Measurements from ENCODE around the gene VSTM2B. TPM values are rescaled to one million over a fixed set of nuclear protein-coding genes. Genes with fewer than 3 reads are reported as not detected.

VSTM2B gene
- total RNA-seq, 2 experiments from 2014 or later = not detected

DNA sequence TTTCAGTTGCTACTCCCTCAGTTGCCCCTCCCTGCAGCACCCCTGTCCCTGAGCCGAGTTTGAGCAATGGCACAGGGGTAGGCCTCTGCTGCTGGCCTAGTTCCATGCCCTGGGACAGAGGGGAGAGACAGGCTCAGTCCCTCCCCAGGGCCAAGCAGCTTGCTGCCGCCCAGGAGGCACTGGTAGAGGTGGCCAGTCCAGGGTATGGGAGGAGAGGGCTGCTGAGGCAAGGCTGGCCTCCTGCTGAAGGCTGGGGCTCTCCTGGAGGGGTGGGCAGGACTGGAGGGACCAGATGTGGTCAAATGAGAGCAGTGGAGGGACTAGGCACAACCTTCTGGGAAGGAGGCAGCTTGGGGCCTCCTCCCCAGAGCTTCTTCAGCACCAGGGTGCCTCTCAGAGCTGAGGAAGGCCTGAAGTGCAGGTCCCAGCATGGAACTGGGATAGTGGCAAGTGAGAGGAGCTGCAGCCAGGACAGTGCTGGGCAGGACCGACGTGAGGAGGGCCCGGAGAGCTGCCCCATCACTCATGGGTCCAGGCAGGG lies 29.8 kb upstream of the VSTM2B start:
- H3K4me3 ChIP-seq (ENCODE audit: low read depth, low read length, poor library complexity, severe bottlenecking) = no peak overlapping the region
- CTCF ChIA-PET (ENCODE audit: unreplicated experiment) = no interaction called here
- no peaks in the 10 kb centered on the region for H3K9me2 ChIP-seq (ENCODE audit: insufficient read depth, low read length)
- intact Hi-C loops (cut with micrococcal nuclease; ENCODE audit: unreplicated experiment) = no loop called here
- H3K4me1 ChIP-seq (ENCODE audit: insufficient read depth, low read length, poor library complexity, severe bottlenecking) = no peaks in the 10 kb centered on the region
- H3K36me3 ChIP-seq (ENCODE audit: insufficient read depth, low read length) = no peaks in the 10 kb centered on the region
- DNase-seq (ENCODE audit: low spot score) = no peak
- TF ChIP-seq, protein P1, sequence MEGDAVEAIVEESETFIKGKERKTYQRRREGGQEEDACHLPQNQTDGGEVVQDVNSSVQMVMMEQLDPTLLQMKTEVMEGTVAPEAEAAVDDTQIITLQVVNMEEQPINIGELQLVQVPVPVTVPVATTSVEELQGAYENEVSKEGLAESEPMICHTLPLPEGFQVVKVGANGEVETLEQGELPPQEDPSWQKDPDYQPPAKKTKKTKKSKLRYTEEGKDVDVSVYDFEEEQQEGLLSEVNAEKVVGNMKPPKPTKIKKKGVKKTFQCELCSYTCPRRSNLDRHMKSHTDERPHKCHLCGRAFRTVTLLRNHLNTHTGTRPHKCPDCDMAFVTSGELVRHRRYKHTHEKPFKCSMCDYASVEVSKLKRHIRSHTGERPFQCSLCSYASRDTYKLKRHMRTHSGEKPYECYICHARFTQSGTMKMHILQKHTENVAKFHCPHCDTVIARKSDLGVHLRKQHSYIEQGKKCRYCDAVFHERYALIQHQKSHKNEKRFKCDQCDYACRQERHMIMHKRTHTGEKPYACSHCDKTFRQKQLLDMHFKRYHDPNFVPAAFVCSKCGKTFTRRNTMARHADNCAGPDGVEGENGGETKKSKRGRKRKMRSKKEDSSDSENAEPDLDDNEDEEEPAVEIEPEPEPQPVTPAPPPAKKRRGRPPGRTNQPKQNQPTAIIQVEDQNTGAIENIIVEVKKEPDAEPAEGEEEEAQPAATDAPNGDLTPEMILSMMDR (conservative IDR thresholded peaks at IDR 0.05; ENCODE audit: low read length) = no peak
- no peak for TF ChIP-seq EZH2phosphoT487 (IDR thresholded peaks at IDR 0.05; ENCODE audit: borderline replicate concordance, low read depth, low read length)
- POLR2A ChIA-PET = no interaction called here
- H2AFZ ChIP-seq (ENCODE audit: low read length) = no peak overlapping the region
- H3K79me2 ChIP-seq (ENCODE audit: insufficient read depth, low read depth, low read length) = no peaks in the 10 kb centered on the region
- H3K27ac ChIP-seq (ENCODE audit: low read depth, low read length, poor library complexity, severe bottlenecking) = no peak overlapping the region
- no TSS peak for BruUV-seq (replicated peaks)
- H4K20me1 ChIP-seq (ENCODE audit: insufficient read depth, low read length) = no peaks in the 10 kb centered on the region
- no peak overlapping the region for H3K4me2 ChIP-seq (ENCODE audit: low read length)
- no peaks in the 10 kb centered on the region for H3K9me3 ChIP-seq (ENCODE audit: low read length)

DNA sequence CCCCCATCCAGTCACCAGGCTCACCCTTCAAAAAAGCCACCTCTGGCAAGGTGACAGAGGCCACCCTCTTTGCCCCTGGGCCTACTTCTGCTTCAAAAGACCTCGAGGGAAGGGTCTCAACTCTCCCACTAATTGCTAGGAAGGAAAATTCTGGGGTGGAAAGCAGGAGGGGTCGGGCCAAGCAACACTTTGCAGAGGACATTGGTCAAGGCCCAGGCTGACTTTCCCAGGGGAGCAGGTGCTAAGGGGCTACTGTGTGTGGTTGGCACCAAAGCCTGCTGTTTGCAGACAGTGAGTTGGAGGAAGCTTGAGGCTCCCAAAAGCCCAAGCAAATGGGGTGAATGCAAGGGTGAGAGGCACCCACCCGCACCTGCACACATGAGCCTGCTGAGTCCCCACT lies 28.6 kb upstream of the VSTM2B start:
- H3K9me2 ChIP-seq (ENCODE audit: insufficient read depth, low read length) = no peaks in the 10 kb centered on the region
- H3K4me2 ChIP-seq (ENCODE audit: low read length) = no peak overlapping the region
- no peaks in the 10 kb centered on the region for H3K36me3 ChIP-seq (ENCODE audit: insufficient read depth, low read length)
- H3K4me1 ChIP-seq (ENCODE audit: insufficient read depth, low read length, poor library complexity, severe bottlenecking) = no peaks in the 10 kb centered on the region
- no peaks in the 10 kb centered on the region for H3K79me2 ChIP-seq (ENCODE audit: insufficient read depth, low read depth, low read length)
- no peak overlapping the region for H2AFZ ChIP-seq (ENCODE audit: low read length)
- H3K27ac ChIP-seq (ENCODE audit: low read depth, low read length, poor library complexity, severe bottlenecking) = no peak overlapping the region
- intact Hi-C loops (cut with micrococcal nuclease; ENCODE audit: unreplicated experiment) = no loop called here
- H3K9me3 ChIP-seq (ENCODE audit: low read length) = no peaks in the 10 kb centered on the region
- no peak overlapping the region for H3K4me3 ChIP-seq (ENCODE audit: low read depth, low read length, poor library complexity, severe bottlenecking)
- ChIA-PET CTCF (ENCODE audit: unreplicated experiment) (no interaction called here), POLR2A (no interaction called here)
- H4K20me1 ChIP-seq (ENCODE audit: insufficient read depth, low read length) = no peaks in the 10 kb centered on the region
- no TSS peak for BruUV-seq (replicated peaks)
- no peak for DNase-seq (ENCODE audit: low spot score)
- TF ChIP-seq EZH2phosphoT487 (IDR thresholded peaks at IDR 0.05; ENCODE audit: borderline replicate concordance, low read depth, low read length) = no peak
- TF ChIP-seq, protein P1 (conservative IDR thresholded peaks at IDR 0.05; ENCODE audit: low read length) = no peak

DNA sequence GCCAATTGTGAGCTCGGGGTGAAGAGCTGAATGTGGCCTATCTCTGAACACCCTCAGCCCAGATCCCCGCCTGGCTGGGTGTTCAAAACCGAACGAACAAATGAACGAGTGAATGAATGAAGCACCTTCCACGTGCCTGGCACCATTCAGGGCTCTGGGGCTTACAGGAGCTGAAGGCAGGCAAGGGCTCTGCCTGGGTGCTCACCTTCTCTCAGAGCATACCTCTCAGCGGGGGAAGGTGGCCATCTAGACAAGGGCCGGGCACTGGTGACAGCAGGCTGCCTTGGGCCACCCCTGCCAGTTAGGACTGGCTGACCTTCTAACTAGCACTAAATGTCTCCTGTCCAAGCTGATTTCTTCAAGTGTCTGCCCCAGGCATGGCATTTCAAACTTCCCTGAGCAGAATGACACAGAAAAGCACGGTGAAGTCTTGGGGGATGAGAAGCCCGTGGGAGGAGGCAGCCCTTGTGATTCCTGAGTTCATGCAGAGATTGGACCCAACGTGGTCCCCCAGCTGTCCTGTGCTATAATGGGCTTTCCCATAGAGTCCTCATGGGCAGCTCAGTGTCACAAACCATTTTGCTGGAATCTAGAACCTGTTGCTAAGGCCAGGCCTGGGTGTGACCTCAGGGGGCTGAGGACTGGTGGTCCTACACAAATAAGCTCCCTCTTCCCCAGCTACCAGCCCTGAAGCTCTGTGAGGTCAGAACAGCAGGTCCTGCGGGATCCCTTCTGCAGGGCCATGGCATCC lies 27.9 kb upstream of the VSTM2B start:
- no peak overlapping the region for H2AFZ ChIP-seq (ENCODE audit: low read length)
- no peak overlapping the region for H3K4me2 ChIP-seq (ENCODE audit: low read length)
- no peak for DNase-seq (ENCODE audit: low spot score)
- no peak overlapping the region for H3K27ac ChIP-seq (ENCODE audit: low read depth, low read length, poor library complexity, severe bottlenecking)
- intact Hi-C loops (cut with micrococcal nuclease; ENCODE audit: unreplicated experiment) = no loop called here
- CTCF ChIA-PET (ENCODE audit: unreplicated experiment) = no interaction called here
- BruUV-seq (replicated peaks) = no TSS peak
- no peaks in the 10 kb centered on the region for H3K36me3 ChIP-seq (ENCODE audit: insufficient read depth, low read length)
- H3K9me2 ChIP-seq (ENCODE audit: insufficient read depth, low read length) = no peaks in the 10 kb centered on the region
- H3K9me3 ChIP-seq (ENCODE audit: low read length) = no peaks in the 10 kb centered on the region
- TF ChIP-seq, protein P1 (conservative IDR thresholded peaks at IDR 0.05; ENCODE audit: low read length) = no peak
- TF ChIP-seq EZH2phosphoT487 (IDR thresholded peaks at IDR 0.05; ENCODE audit: borderline replicate concordance, low read depth, low read length) = no peak
- POLR2A ChIA-PET = interaction anchor here (0.6 kb wide), 1 partner anchor 800 kb away, joined by 7 read pairs; no protein-coding TSS in a partner anchor
- no peak overlapping the region for H3K4me3 ChIP-seq (ENCODE audit: low read depth, low read length, poor library complexity, severe bottlenecking)
- H4K20me1 ChIP-seq (ENCODE audit: insufficient read depth, low read length) = no peaks in the 10 kb centered on the region
- no peaks in the 10 kb centered on the region for H3K4me1 ChIP-seq (ENCODE audit: insufficient read depth, low read length, poor library complexity, severe bottlenecking)
- no peaks in the 10 kb centered on the region for H3K79me2 ChIP-seq (ENCODE audit: insufficient read depth, low read depth, low read length)

All from OCI-LY7 (cell line).